LNCAP (cell line): ENCODE measurements around the gene PPFIA2.

Experiments used
- CTCF ChIP-seq: fragments of 450-650 bp; IDR thresholded peaks from 2 replicates; pipeline ENCODE4 v1.5.1; 2017; ENCODE audit warnings: mild to moderate bottlenecking

Gene PPFIA2

GRCh38 chr12:81573228-81573627 is 185.9 kb downstream of the PPFIA2 start:
- TF ChIP-seq CTCF = no peak

GRCh38 chr12:81572411-81572810 is 186.7 kb downstream of the PPFIA2 start:
- no peak for TF ChIP-seq CTCF

DNA sequence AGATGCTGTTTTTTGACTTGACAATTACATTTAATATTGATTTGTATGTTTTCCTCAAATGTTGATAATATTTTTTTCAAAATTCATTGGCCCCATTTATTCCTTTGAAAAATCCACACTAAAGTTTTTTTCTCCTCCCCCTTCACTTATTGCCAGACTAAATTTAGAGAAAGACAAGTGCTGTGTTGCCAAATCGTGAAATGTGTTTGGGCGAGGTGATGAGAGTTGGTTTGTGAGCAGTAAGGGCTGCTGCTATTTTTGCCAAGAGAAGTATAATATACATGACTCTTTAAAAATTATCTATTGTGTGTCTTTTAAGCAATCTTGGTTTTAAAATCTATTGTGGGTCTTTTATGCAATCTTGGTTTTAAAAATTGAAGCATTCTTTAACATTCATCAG is 188.9 kb downstream of the PPFIA2 start:
- no peak for TF ChIP-seq CTCF

DNA sequence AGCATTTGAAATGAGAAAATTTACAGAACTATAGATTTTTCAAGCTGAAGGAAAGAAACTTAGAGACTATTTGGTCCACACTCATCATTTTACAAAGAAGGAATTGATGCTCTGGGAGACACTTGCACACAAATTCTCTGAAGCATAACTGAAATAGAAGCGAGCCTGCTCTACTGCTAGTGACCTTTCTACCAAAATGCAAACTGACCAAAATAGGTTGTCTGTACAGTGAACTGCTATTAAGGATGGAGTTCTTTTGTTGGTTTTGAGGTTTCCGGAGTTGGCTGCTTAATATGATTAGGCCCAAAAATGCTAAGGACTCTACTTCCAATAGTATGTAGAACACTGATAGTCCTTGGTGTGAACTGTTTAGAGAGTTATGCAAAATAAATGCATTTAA is 194.9 kb downstream of the PPFIA2 start:
- no peak for TF ChIP-seq CTCF

- no peak for TF ChIP-seq CTCF
Measured at GRCh38 chr12:81558031-81558430, 201.1 kb downstream of the PPFIA2 start.

- no peak for TF ChIP-seq CTCF
Measured at GRCh38 chr12:81546811-81547210, 212.3 kb downstream of the PPFIA2 start.

- no peak for TF ChIP-seq CTCF
Measured at GRCh38 chr12:81543621-81544139, 215.5 kb downstream of the PPFIA2 start.
